ENCODE results near the gene A1BG. TPM values are rescaled to one million over a fixed set of nuclear protein-coding genes. Genes with fewer than 3 reads are reported as not detected.

A1BG gene
- total RNA-seq, 1 experiment from 2014 or later = 1.2 TPM

GRCh38 chr19:58326914-58327726, 26.2 kb downstream of the A1BG start, which contains the start of gene ZSCAN22 (continued):
- TF ChIP-seq ELF1 (IDR thresholded peaks at IDR 0.05; ENCODE audit: borderline replicate concordance, low read depth) (peak; percentile 55), POLR2AphosphoS5 (IDR thresholded peaks at IDR 0.05; ENCODE audit: low read depth, low read length) (peak; percentile 67), EZH2 (IDR thresholded peaks at IDR 0.05) (no peak), CEBPB (IDR thresholded peaks at IDR 0.05; ENCODE audit: low read depth) (no peak; the same call in 1 of the 2 replicates), SIN3A (IDR thresholded peaks at IDR 0.05; ENCODE audit: low read depth) (peak; percentile 96), MAX (IDR thresholded peaks at IDR 0.05) (peak; percentile 93), CTCF (IDR thresholded peaks at IDR 0.05 in 2 of 3, conservative IDR thresholded peaks at IDR 0.05 in 1 of 3; ENCODE audit: borderline replicate concordance in 1 of 3, insufficient read depth in 1 of 3, low read depth in 2 of 3, low read length in 2 of 3) (no peak), EGR1 (IDR thresholded peaks at IDR 0.05; ENCODE audit: low read depth) (no peak), FOSL1 (IDR thresholded peaks at IDR 0.05; ENCODE audit: low read depth) (0 out of 2 replicates have a peak, but pooled peaks have one; percentile 18), YY1 (IDR thresholded peaks at IDR 0.05; ENCODE audit: extremely low read depth, insufficient replicate concordance, low read depth, low read length) (peak; percentile 69), SP1 (IDR thresholded peaks at IDR 0.05; ENCODE audit: low read depth) (peak; percentile 85), ZBTB33 (IDR thresholded peaks at IDR 0.05; ENCODE audit: extremely low read depth, insufficient replicate concordance, low read length) (no peak), ZFX (IDR thresholded peaks at IDR 0.05) (peak; percentile 72)
